AG04450 (cell line): ENCODE measurements around the gene TRPM2. TPM values are rescaled to one million over a fixed set of nuclear protein-coding genes. Genes with fewer than 3 reads are reported as not detected.

Experiments
- CTCF ChIA-PET: fragments of 300-600, 350-600 bp; formaldehyde crosslinking; extraction: SDS; loops from one replicate; lab custom pipeline; 2022; ENCODE audit warnings: antibody characterized with exemption, inconsistent platforms; lab: Charles Lee
- POLR2A ChIA-PET: fragments of 350-600 bp; formaldehyde crosslinking; extraction: SDS; loops from one replicate; lab custom pipeline; 2021; ENCODE audit warnings: antibody characterized with exemption, inconsistent platforms; lab: Yijun Ruan, JAX
- DNase-seq: peaks from one replicate; pipeline ENCODE4 v3.0.0-alpha.2; 2011; ENCODE audit warnings: low read depth, low spot score
- H3K27ac ChIP-seq: one replicate; pipeline ENCODE4 v1.5.1; 2012; ENCODE audit warnings: low read depth, low read length, control low read depth
- H3K27me3 ChIP-seq: one replicate; pipeline ENCODE4 v1.6.0; 2012; ENCODE audit warnings: low read length; ENCODE audit not compliant: control insufficient read depth, insufficient read depth
- H3K4me3 ChIP-seq: 2 replicates; pipeline ENCODE4 v1.5.1; 2011; ENCODE audit warnings: mild to moderate bottlenecking, low read depth, low read length, control low read depth
- H3K9me3 ChIP-seq: 2 replicates; pipeline ENCODE4 v1.5.1; 2012; ENCODE audit warnings: low read length; ENCODE audit not compliant: control insufficient read depth, insufficient read depth
- CTCF ChIP-seq: IDR thresholded peaks from 2 replicates; pipeline ENCODE4 v1.5.1; 2011; ENCODE audit warnings: low read depth, low read length, control low read depth, inconsistent platforms
- polyA plus RNA-seq: library from polyadenylated mRNA; depleted of rRNA; stranded (reverse); fragments of >200 nt; gene quantifications from 2 replicates; pipeline ENCODE4 v1.2.3, GENCODE V29; 2011

The TRPM2 gene
- polyA plus RNA-seq, 1 experiment = not detected

GRCh38 chr21:44442266-44443125 lies 89.1 kb downstream of the TRPM2 start:
- Histone ChIP-seq H3K9me3 (peaks cover 69% of the 10 kb centered on the region), H3K27ac (no peak overlapping the region), H3K4me3 (no peak overlapping the region), H3K27me3 (no peaks in the 10 kb centered on the region)
- ChIA-PET CTCF (interaction anchor here (0.7 kb wide), 1 partner anchor 11 kb away, joined by 4 read pairs; no protein-coding TSS in a partner anchor), POLR2A (no interaction called here)
- DNase-seq = no peak
- no peak for TF ChIP-seq CTCF

DNA sequence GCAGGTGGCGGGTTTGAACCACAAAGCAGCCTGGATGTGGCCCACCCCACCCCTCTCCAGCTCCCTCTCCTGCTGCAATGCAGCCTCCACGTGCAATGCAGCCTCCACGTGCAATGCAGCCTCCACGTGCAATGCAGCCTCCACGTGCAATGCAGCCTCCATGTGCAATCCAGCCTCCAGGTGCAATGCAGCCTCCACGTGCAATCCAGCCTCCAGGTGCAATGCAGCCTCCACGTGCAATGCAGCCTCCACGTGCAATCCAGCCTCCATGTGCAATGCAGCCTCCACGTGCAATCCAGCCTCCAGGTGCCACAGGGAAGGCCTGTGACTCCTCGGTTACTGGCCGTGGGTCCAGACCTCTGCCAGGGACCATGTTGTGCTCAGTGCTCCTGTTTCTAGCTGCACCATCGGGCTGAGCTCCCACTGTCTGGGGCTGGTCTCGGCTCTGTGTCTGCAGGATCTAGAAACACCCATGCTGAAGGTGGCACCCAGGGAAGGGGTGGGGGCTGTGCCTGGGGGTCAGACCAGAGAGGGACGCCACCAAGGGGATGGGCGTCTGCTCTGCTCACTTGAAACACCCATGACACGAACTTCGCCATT lies 90.0 kb downstream of the TRPM2 start:
- ChIA-PET POLR2A (no interaction called here), CTCF (interaction anchor here (0.7 kb wide), 1 partner anchor 12 kb away, joined by 4 read pairs; no protein-coding TSS in a partner anchor)
- H3K27me3 ChIP-seq = no peaks in the 10 kb centered on the region
- no peak overlapping the region for H3K4me3 ChIP-seq
- TF ChIP-seq CTCF = no peak
- H3K27ac ChIP-seq = no peak overlapping the region
- H3K9me3 ChIP-seq = peaks cover 60% of the 10 kb centered on the region
- DNase-seq = no peak

- CTCF ChIA-PET = no interaction called here
- no peak for DNase-seq
These were observed 90.5 kb downstream of the TRPM2 start for GRCh38 chr21:44443891-44444285.

DNA sequence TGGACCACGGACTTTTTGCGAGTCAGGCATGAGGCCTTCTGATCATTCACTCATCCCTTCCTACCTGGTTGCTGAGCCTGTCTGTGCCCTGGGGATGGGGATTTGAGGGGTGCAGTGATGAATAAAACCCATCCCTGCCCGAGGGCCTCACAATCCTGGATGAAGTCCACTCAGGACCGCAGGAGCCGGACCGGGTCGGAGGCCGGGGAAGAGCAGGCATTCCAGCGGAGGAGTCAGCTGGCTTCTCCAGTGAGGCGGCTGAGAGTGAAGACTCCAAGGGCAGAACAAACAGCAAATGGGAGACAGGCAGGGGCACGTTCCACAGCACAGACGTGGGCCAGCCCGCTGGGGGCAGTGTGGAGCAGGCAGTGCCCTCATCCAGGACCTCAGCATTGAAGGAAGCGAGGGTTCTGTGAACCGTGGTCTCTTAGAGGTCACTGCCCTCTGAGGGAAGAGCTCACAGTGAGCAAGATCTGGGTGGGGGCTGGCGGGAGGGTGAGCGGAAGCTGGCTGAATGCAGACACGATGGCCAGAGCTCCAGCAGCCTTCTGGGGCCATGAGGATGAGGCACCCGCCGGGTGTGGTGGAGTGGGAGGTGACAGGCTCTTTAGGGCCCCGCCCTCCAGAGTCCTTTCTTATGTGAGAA lies 91.0 kb downstream of the TRPM2 start:
- no peak for DNase-seq
- H3K27me3 ChIP-seq = peaks cover 6% of the 10 kb centered on the region
- TF ChIP-seq CTCF = no peak
- H3K27ac ChIP-seq = no peak overlapping the region
- ChIA-PET CTCF (no interaction called here), POLR2A (no interaction called here)
- peaks cover 50% of the 10 kb centered on the region for H3K9me3 ChIP-seq
- H3K4me3 ChIP-seq = no peak overlapping the region

More at GRCh38 chr21:44443891-44444285, 90.5 kb downstream of the TRPM2 start:
- Histone ChIP-seq H3K27ac (no peak overlapping the region), H3K4me3 (no peak overlapping the region), H3K9me3 (peaks cover 55% of the 10 kb centered on the region), H3K27me3 (peaks cover 4% of the 10 kb centered on the region)
- no peak for TF ChIP-seq CTCF
- POLR2A ChIA-PET = no interaction called here
